PFSK-1 (cell line): ENCODE results near the gene JADE2.

Experiments
- FOXP2 ChIP-seq: optimal IDR thresholded peaks from 2 replicates; pipeline ENCODE3; 2011; ENCODE audit warnings: borderline replicate concordance, control low read depth, inconsistent platforms; ENCODE audit not compliant: insufficient read depth; ENCODE audit errors: extremely low read length, extremely low read depth
- POLR2AphosphoS5 ChIP-seq: IDR thresholded peaks from 2 replicates; pipeline ENCODE4 v1.6.1; 2012; ENCODE audit warnings: low read depth, mild to moderate bottlenecking, control low read depth, low read length, moderate library complexity
- REST ChIP-seq, 2 experiments: IDR thresholded peaks; 2 replicates each; pipeline versions ENCODE4 v1.6.1 to v1.8.0; 2011 to 2012; ENCODE audit warnings: low read depth in 2 of 2, low read length in 2 of 2, control low read depth in 1 of 2, inconsistent platforms in 1 of 2, mild to moderate bottlenecking in 1 of 2, moderate library complexity in 1 of 2; ENCODE audit not compliant: insufficient read depth in 1 of 2
- SIN3A ChIP-seq: IDR thresholded peaks from 2 replicates; pipeline ENCODE4 v1.6.1; 2012; ENCODE audit warnings: mild to moderate bottlenecking, low read length, moderate library complexity, borderline replicate concordance; ENCODE audit not compliant: insufficient read depth
- TAF1 ChIP-seq: IDR thresholded peaks from 2 replicates; pipeline ENCODE4 v1.6.1; 2012; ENCODE audit warnings: low read length, control low read depth, borderline replicate concordance; ENCODE audit not compliant: insufficient read depth

JADE2 gene

GRCh38 chr5:134553821-134554267 is 28.4 kb downstream of the JADE2 start:
- TF ChIP-seq SIN3A (no peak), FOXP2 (no peak), REST (IDR thresholded peaks at IDR 0.05; ENCODE audit: insufficient read depth in 1 of 2, low read depth in 2 of 2, low read length in 2 of 2) (no peak), POLR2AphosphoS5 (no peak), TAF1 (no peak)

GRCh38 chr5:134554319-134555222 is 29.1 kb downstream of the JADE2 start:
- TF ChIP-seq REST (IDR thresholded peaks at IDR 0.05; ENCODE audit: insufficient read depth in 1 of 2, low read depth in 2 of 2, low read length in 2 of 2) = peak in 1 of 2 experiments; percentile 28; a peak in 1 of 4 replicates
- no peak for TF ChIP-seq TAF1
- TF ChIP-seq FOXP2 = peak; percentile 70
- no peak for TF ChIP-seq POLR2AphosphoS5
- TF ChIP-seq SIN3A = peak; percentile 80; the same call in 1 of the 2 replicates

- TF ChIP-seq TAF1 (no peak), FOXP2 (no peak), SIN3A (no peak), REST (IDR thresholded peaks at IDR 0.05; ENCODE audit: insufficient read depth in 1 of 2, low read depth in 2 of 2, low read length in 2 of 2) (no peak), POLR2AphosphoS5 (no peak)
Measured at GRCh38 chr5:134555223-134555889, 29.9 kb downstream of the JADE2 start.

GRCh38 chr5:134555890-134556311 is 30.4 kb downstream of the JADE2 start:
- TF ChIP-seq POLR2AphosphoS5 (no peak), FOXP2 (no peak), TAF1 (no peak), REST (IDR thresholded peaks at IDR 0.05; ENCODE audit: insufficient read depth in 1 of 2, low read depth in 2 of 2, low read length in 2 of 2) (no peak), SIN3A (no peak)
